NCI-H2227 (cell line): ENCODE measurements around the gene LETM1.
A peak's percentile ranks its signal among the peaks of the same experiment; 100 is the strongest.

Source experiments
- DNase-seq: peaks from one replicate; lab custom pipeline; 2025; ENCODE audit not compliant: unreplicated experiment; lab: John Stamatoyannopoulos, UW

LETM1 gene

GRCh38 chr4:1797298-1797860, 58.6 kb downstream of the LETM1 start:
- DNase-seq: no peak

- no peak for DNase-seq
Measured at GRCh38 chr4:1796486-1797204, 59.3 kb downstream of the LETM1 start.

GRCh38 chr4:1795299-1796195, 60.4 kb downstream of the LETM1 start:
- DNase-seq: peak; percentile 28

GRCh38 chr4:1794809-1795298, 61.1 kb downstream of the LETM1 start:
- DNase-seq: no peak

GRCh38 chr4:1793940-1794808, 61.8 kb downstream of the LETM1 start:
- no peak for DNase-seq

GRCh38 chr4:1793496-1793840, 62.5 kb downstream of the LETM1 start:
- no peak for DNase-seq

GRCh38 chr4:1792832-1793495, 63.0 kb downstream of the LETM1 start, which contains the start of gene FGFR3:
Gene FGFR3, plus strand, starts transcription at chr4:1793293. Its CDS starts 642 bp downstream, at chr4:1793935.
- DNase-seq: peak; percentile 46

GRCh38 chr4:1792158-1792831, 63.7 kb downstream of the LETM1 start:
- DNase-seq: no peak

- DNase-seq: no peak
Measured at GRCh38 chr4:1790005-1790404, 66.0 kb downstream of the LETM1 start.

GRCh38 chr4:1789552-1789951, 66.4 kb downstream of the LETM1 start:
- no peak for DNase-seq

GRCh38 chr4:1788254-1788973, 67.5 kb downstream of the LETM1 start:
- no peak for DNase-seq

- no peak for DNase-seq
Measured at GRCh38 chr4:1787411-1788077, 68.4 kb downstream of the LETM1 start.

- DNase-seq: no peak
Measured at GRCh38 chr4:1786544-1787362, 69.2 kb downstream of the LETM1 start.

- DNase-seq: no peak
Measured at GRCh38 chr4:1785592-1785991, 70.4 kb downstream of the LETM1 start.

- no peak for DNase-seq
Measured at GRCh38 chr4:1784789-1785591, 71.0 kb downstream of the LETM1 start.

- no peak for DNase-seq
Measured at GRCh38 chr4:1784395-1784788, 71.6 kb downstream of the LETM1 start.

GRCh38 chr4:1783970-1784369, 72.0 kb downstream of the LETM1 start:
- no peak for DNase-seq
